Measurements from ENCODE around the gene TCL1A.
"Not testable (repeated sequence)": the region's sequence is repeated elsewhere in the genome, so short reads cannot be mapped to it uniquely, and the experiment has no call there.

GRCh38 chr14:95763032-95763431, 49.1 kb upstream of the TCL1A start:
- not testable (repeated sequence) for TF ChIP-seq CTCF, POLR2A (IDR thresholded peaks at IDR 0.05)
